ES-I3 (cell line): ENCODE measurements around the gene CDC26.
A peak's percentile ranks its signal among the peaks of the same experiment; 100 is the strongest.
"Not testable (repeated sequence)": the region's sequence is repeated elsewhere in the genome, so short reads cannot be mapped to it uniquely, and the experiment has no call there.

Experiments used
- H3K36me3 ChIP-seq: 2 replicates; pipeline ENCODE4 v1.6.1; 2013; ENCODE audit warnings: mild to moderate bottlenecking, low read length, control low read depth, moderate library complexity; ENCODE audit not compliant: insufficient read depth
- H3K4me1 ChIP-seq: 2 replicates; pipeline ENCODE4 v1.6.1; 2013; ENCODE audit warnings: mild to moderate bottlenecking, control low read depth, low read length; ENCODE audit not compliant: insufficient read depth
- H3K9ac ChIP-seq: 2 replicates; pipeline ENCODE4 v1.6.1; 2013; ENCODE audit warnings: low read depth, mild to moderate bottlenecking, low read length, moderate library complexity
- H3K9me3 ChIP-seq: 2 replicates; pipeline ENCODE4 v1.6.1; 2013; ENCODE audit warnings: mild to moderate bottlenecking, low read length, moderate library complexity; ENCODE audit not compliant: control insufficient read depth, insufficient read depth

CDC26 gene

GRCh38 chr9:113238859-113239232 is 36.5 kb downstream of the CDC26 start:
- H3K4me1 ChIP-seq = no peaks in the 10 kb centered on the region
- H3K9me3 ChIP-seq = no peaks in the 10 kb centered on the region
- peaks cover 3% of the 10 kb centered on the region; the same call in 1 of the 2 replicates for H3K36me3 ChIP-seq
- H3K9ac ChIP-seq = no peak overlapping the region

- H3K36me3 ChIP-seq = peaks cover 3% of the 10 kb centered on the region; the same call in 1 of the 2 replicates
- no peak overlapping the region for H3K9ac ChIP-seq
- no peaks in the 10 kb centered on the region for H3K4me1 ChIP-seq
- H3K9me3 ChIP-seq = no peaks in the 10 kb centered on the region
Observed at GRCh38 chr9:113238202-113238858, 37.0 kb downstream of the CDC26 start.

GRCh38 chr9:113237026-113237425 is 38.3 kb downstream of the CDC26 start:
- no peak overlapping the region for H3K9ac ChIP-seq
- no peaks in the 10 kb centered on the region for H3K4me1 ChIP-seq
- H3K9me3 ChIP-seq = no peaks in the 10 kb centered on the region
- peaks cover 3% of the 10 kb centered on the region; the same call in 1 of the 2 replicates for H3K36me3 ChIP-seq

- H3K36me3 ChIP-seq, H3K9ac ChIP-seq, H3K4me1 ChIP-seq, H3K9me3 ChIP-seq: not testable (repeated sequence)
Observed at GRCh38 chr9:113235701-113236255, 39.6 kb downstream of the CDC26 start.

GRCh38 chr9:113231701-113232100 is 43.7 kb downstream of the CDC26 start:
- no peaks in the 10 kb centered on the region for H3K4me1 ChIP-seq
- H3K9me3 ChIP-seq = no peaks in the 10 kb centered on the region
- H3K9ac ChIP-seq = no peak overlapping the region
- H3K36me3 ChIP-seq = no peaks in the 10 kb centered on the region

- Histone ChIP-seq H3K9ac (no peak overlapping the region), H3K4me1 (no peaks in the 10 kb centered on the region), H3K9me3 (no peaks in the 10 kb centered on the region), H3K36me3 (no peaks in the 10 kb centered on the region)
Observed at GRCh38 chr9:113228130-113228665, 47.2 kb downstream of the CDC26 start.

- H3K9me3 ChIP-seq = no peaks in the 10 kb centered on the region
- H3K9ac ChIP-seq = no peak overlapping the region
- H3K36me3 ChIP-seq = no peaks in the 10 kb centered on the region
- no peaks in the 10 kb centered on the region for H3K4me1 ChIP-seq
Observed at GRCh38 chr9:113227436-113227835, 47.9 kb downstream of the CDC26 start.

- Histone ChIP-seq H3K36me3 (no peaks in the 10 kb centered on the region), H3K9me3 (no peaks in the 10 kb centered on the region), H3K4me1 (no peaks in the 10 kb centered on the region; the same call in 1 of the 2 replicates), H3K9ac (no peak overlapping the region)
Observed at GRCh38 chr9:113223963-113224362, 51.4 kb downstream of the CDC26 start.

- H3K9me3 ChIP-seq = no peaks in the 10 kb centered on the region
- H3K4me1 ChIP-seq = no peaks in the 10 kb centered on the region; the same call in 1 of the 2 replicates
- H3K36me3 ChIP-seq = no peaks in the 10 kb centered on the region
- peak overlapping the region; percentile 93 for H3K9ac ChIP-seq
Observed at GRCh38 chr9:113222482-113222841, 52.9 kb downstream of the CDC26 start.

GRCh38 chr9:113221800-113222481 is 53.4 kb downstream of the CDC26 start:
- no peaks in the 10 kb centered on the region; the same call in 1 of the 2 replicates for H3K4me1 ChIP-seq
- peak overlapping the region; percentile 93 for H3K9ac ChIP-seq
- no peaks in the 10 kb centered on the region for H3K9me3 ChIP-seq
- no peaks in the 10 kb centered on the region for H3K36me3 ChIP-seq

- Histone ChIP-seq H3K4me1 (no peaks in the 10 kb centered on the region; the same call in 1 of the 2 replicates), H3K9me3 (no peaks in the 10 kb centered on the region), H3K9ac (peak within 1 kb of the TSS; percentile 93), H3K36me3 (no peaks in the 10 kb centered on the region)
Observed at GRCh38 chr9:113221003-113221799, 54.2 kb downstream of the CDC26 start, which contains the start of the genes FKBP15 and SLC31A1. FKBP15 (minus strand) TSS chr9:113221277; CDS start chr9:113221243, 34 bp downstream. SLC31A1 (plus strand) TSS chr9:113221544; CDS start chr9:113256149, 34,605 bp downstream.

GRCh38 chr9:113220467-113221002 is 54.8 kb downstream of the CDC26 start:
- H3K9me3 ChIP-seq = no peaks in the 10 kb centered on the region
- no peaks in the 10 kb centered on the region for H3K36me3 ChIP-seq
- peak overlapping the region; percentile 93 for H3K9ac ChIP-seq
- H3K4me1 ChIP-seq = no peaks in the 10 kb centered on the region; the same call in 1 of the 2 replicates

- H3K4me1 ChIP-seq = no peaks in the 10 kb centered on the region; the same call in 1 of the 2 replicates
- H3K36me3 ChIP-seq = no peaks in the 10 kb centered on the region
- H3K9ac ChIP-seq = peak overlapping the region; percentile 93; the same call in 1 of the 2 replicates
- H3K9me3 ChIP-seq = no peaks in the 10 kb centered on the region
Observed at GRCh38 chr9:113219969-113220368, 55.4 kb downstream of the CDC26 start.
